C4-2B (cell line): ENCODE data around the gene PET100.

Source experiments
- CTCF ChIP-seq: fragments of 450-650 bp; conservative IDR thresholded peaks from 2 replicates; pipeline ENCODE4 v1.5.1; 2017; ENCODE audit warnings: mild to moderate bottlenecking
- ZFX ChIP-seq: fragments of 450-650 bp; IDR thresholded peaks from 2 replicates; pipeline ENCODE4 v1.6.1; 2017

GRCh38 chr19:7638802-7639465 lies 9.3 kb downstream of the PET100 start:
- no peak for TF ChIP-seq CTCF
- no peak for TF ChIP-seq ZFX
